ENCODE measurements around the gene MED27.
A peak's percentile ranks its signal among the peaks of the same experiment; 100 is the strongest.
"Not testable (repeated sequence)": the region's sequence is repeated elsewhere in the genome, so short reads cannot be mapped to it uniquely, and the experiment has no call there.

MED27 gene

GRCh38 chr9:132077881-132078698 lies 1.6 kb downstream of the MED27 start:
- DNase-seq (ENCODE audit: low spot score): peak; percentile 42

- DNase-seq (ENCODE audit: low spot score): no peak
These were observed 3.8 kb downstream of the MED27 start for GRCh38 chr9:132075853-132076252.

- no peak for DNase-seq (ENCODE audit: low spot score)
These were observed 4.9 kb downstream of the MED27 start for GRCh38 chr9:132074736-132075135.

GRCh38 chr9:132071847-132072507 lies 7.7 kb downstream of the MED27 start:
- no peak for DNase-seq (ENCODE audit: low spot score)

GRCh38 chr9:132069046-132069898 lies 10.4 kb downstream of the MED27 start:
- no peak for DNase-seq (ENCODE audit: low spot score)

- peak; percentile 89 for DNase-seq (ENCODE audit: low spot score)
These were observed 11.1 kb downstream of the MED27 start for GRCh38 chr9:132068605-132069004.

- DNase-seq (ENCODE audit: low spot score): no peak
These were observed 13.2 kb downstream of the MED27 start for GRCh38 chr9:132066511-132066910.

GRCh38 chr9:132066057-132066456 lies 13.6 kb downstream of the MED27 start:
- no peak for DNase-seq (ENCODE audit: low spot score)

- DNase-seq (ENCODE audit: low spot score): no peak
These were observed 16.4 kb downstream of the MED27 start for GRCh38 chr9:132063281-132063680.

GRCh38 chr9:132062806-132063205 lies 16.9 kb downstream of the MED27 start:
- no peak for DNase-seq (ENCODE audit: low spot score)

GRCh38 chr9:132061526-132061925 lies 18.1 kb downstream of the MED27 start:
- DNase-seq (ENCODE audit: low spot score): no peak

GRCh38 chr9:132059361-132059760 lies 20.3 kb downstream of the MED27 start:
- DNase-seq (ENCODE audit: low spot score): no peak

GRCh38 chr9:132058226-132058625 lies 21.4 kb downstream of the MED27 start:
- not testable (repeated sequence) for DNase-seq (ENCODE audit: low spot score)

GRCh38 chr9:132056717-132057560 lies 22.7 kb downstream of the MED27 start:
- DNase-seq (ENCODE audit: low spot score): no peak

- no peak for DNase-seq (ENCODE audit: low spot score)
These were observed 23.9 kb downstream of the MED27 start for GRCh38 chr9:132055756-132056155.

GRCh38 chr9:132054024-132054423 lies 25.6 kb downstream of the MED27 start:
- DNase-seq (ENCODE audit: low spot score): no peak

GRCh38 chr9:132049900-132050299 lies 29.8 kb downstream of the MED27 start:
- DNase-seq (ENCODE audit: low spot score): no peak

- peak; percentile 63 for DNase-seq (ENCODE audit: low spot score)
These were observed 30.3 kb downstream of the MED27 start for GRCh38 chr9:132049323-132049882.

- DNase-seq (ENCODE audit: low spot score): no peak
These were observed 31.5 kb downstream of the MED27 start for GRCh38 chr9:132048201-132048600.

- DNase-seq (ENCODE audit: low spot score): no peak
These were observed 33.2 kb downstream of the MED27 start for GRCh38 chr9:132046456-132046855.

- no peak for DNase-seq (ENCODE audit: low spot score)
These were observed 35.3 kb downstream of the MED27 start for GRCh38 chr9:132044176-132044875.
